Activated CD4-positive, alpha-beta T cell treated with anti-CD3 and anti-CD28 coated beads for 24 hours (primary cell): ENCODE results near the gene CYSRT1.
A peak's percentile ranks its signal among the peaks of the same experiment; 100 is the strongest.

ENCODE experiments used
- DNase-seq, 2 donors: peaks; one replicate each; pipeline ENCODE4 v3.0.0-alpha.2; 2020; ENCODE audit warnings: low read depth in 2 of 2

The CYSRT1 gene

GRCh38 chr9:137212520-137212919, 12.5 kb upstream of the CYSRT1 start:
- DNase-seq, result no peak

- no peak for DNase-seq
Measured at GRCh38 chr9:137213160-137214060, 11.6 kb upstream of the CYSRT1 start.

GRCh38 chr9:137214620-137215019, 10.4 kb upstream of the CYSRT1 start:
- no peak for DNase-seq

- DNase-seq, result no peak
Measured at GRCh38 chr9:137215196-137215986, 9.6 kb upstream of the CYSRT1 start.

GRCh38 chr9:137216188-137216965, 8.6 kb upstream of the CYSRT1 start:
- DNase-seq, result no peak

- no peak for DNase-seq
Measured at GRCh38 chr9:137217276-137218211, 7.4 kb upstream of the CYSRT1 start.

GRCh38 chr9:137218212-137218753, 6.7 kb upstream of the CYSRT1 start:
- DNase-seq, result no peak

- no peak for DNase-seq
Measured at GRCh38 chr9:137218754-137219271, 6.2 kb upstream of the CYSRT1 start.

- DNase-seq, result no peak
Measured at GRCh38 chr9:137219757-137220316, 5.1 kb upstream of the CYSRT1 start.

GRCh38 chr9:137220317-137221094, 4.5 kb upstream of the CYSRT1 start:
- no peak for DNase-seq

GRCh38 chr9:137221095-137221505, 3.9 kb upstream of the CYSRT1 start:
- no peak for DNase-seq

GRCh38 chr9:137221506-137222111, 3.4 kb upstream of the CYSRT1 start:
- no peak for DNase-seq

- DNase-seq, result no peak
Measured at GRCh38 chr9:137222190-137223077, 2.5 kb upstream of the CYSRT1 start, which contains the start of gene RNF208. TSS of gene RNF208 (minus strand) at chr9:137222240. CDS start at chr9:137221212, 1,028 bp downstream.

GRCh38 chr9:137223078-137223970, 1.6 kb upstream of the CYSRT1 start:
- DNase-seq, result peak; percentile 96 to 98

- no peak for DNase-seq
Measured at GRCh38 chr9:137225699-137226331, 841 bp downstream of the CYSRT1 start.
